ENCODE data around the gene SNCB.

- TF ChIP-seq CTCF (IDR thresholded peaks at IDR 0.05) (no peak), ZFX (IDR thresholded peaks at IDR 0.05; ENCODE audit: borderline replicate concordance) (no peak)
These were observed 40.2 kb downstream of the SNCB start for GRCh38 chr5:176590035-176590717.

Measured in 22Rv1 (cell line).